Diencephalon (tissue), 1 donor: ENCODE measurements around the gene TFG. TPM values are rescaled to one million over a fixed set of nuclear protein-coding genes. Genes with fewer than 3 reads are reported as not detected.

Experiments used
- total RNA-seq: library from RNA; depleted of rRNA; stranded (reverse); fragments of >200 nt; gene quantifications from one replicate; pipeline ENCODE4 v1.2.3, GENCODE V29; 2014

TFG gene
- 86.7 TPM for total RNA-seq

DNA sequence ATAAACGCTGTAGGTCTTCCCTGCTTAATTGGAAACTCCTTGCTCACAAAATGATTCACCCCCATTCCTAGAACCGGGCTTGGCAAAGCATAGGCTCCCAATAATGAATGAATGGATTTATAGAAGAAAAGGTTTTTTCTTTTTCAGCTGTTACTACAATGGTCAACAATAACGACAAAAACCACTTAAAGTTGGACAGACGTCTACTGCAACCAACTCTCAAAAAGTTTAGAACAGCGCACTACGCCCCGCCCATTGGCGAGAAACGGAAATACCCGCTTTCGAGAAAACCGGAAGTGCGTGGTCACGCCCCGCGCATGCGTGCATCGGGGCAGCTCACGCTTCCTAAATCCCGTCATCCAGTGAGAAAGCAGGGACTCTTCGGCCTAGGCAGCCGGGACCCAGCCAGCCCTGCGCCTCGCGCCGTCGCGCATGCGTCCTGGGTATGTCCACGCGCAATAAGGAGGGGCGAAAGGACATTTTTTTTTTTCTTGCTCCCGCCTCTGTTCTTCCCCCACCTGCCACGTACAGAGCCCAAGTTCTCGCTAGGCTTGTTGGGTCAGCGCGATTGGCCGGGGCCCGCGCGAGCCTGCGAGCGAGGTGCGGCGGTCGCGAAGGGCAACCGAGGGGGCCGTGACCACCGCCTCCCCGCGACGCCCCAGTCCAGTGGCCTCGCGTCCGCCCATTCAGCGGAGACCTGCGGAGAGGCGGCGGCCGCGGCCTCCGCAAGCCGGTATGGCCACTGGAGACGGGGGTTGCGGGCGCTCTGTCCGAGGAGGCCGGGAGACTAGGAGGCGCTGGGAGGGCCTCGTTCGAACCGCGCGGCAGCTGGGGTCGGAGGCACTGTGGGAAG, at the start of gene TFG:
TSS of gene TFG (plus strand) at position 506 of the 853 bp plus-strand sequence. CDS start 4,192 bp downstream, outside the sequence.

Other genes with a start within 250 kb of the TFG start
- gene TMEM45A, start 216.9 kb upstream of the TFG start, total RNA-seq, result 7.6 TPM
- not detected for gene ADGRG7, start 99.9 kb upstream of the TFG start, total RNA-seq